ENCODE measurements around the gene CCDC110. TPM values are rescaled to one million over a fixed set of nuclear protein-coding genes. Genes with fewer than 3 reads are reported as not detected.

CCDC110 gene
- total RNA-seq, 1 donor from 2014 or later, result 0.67 TPM

DNA sequence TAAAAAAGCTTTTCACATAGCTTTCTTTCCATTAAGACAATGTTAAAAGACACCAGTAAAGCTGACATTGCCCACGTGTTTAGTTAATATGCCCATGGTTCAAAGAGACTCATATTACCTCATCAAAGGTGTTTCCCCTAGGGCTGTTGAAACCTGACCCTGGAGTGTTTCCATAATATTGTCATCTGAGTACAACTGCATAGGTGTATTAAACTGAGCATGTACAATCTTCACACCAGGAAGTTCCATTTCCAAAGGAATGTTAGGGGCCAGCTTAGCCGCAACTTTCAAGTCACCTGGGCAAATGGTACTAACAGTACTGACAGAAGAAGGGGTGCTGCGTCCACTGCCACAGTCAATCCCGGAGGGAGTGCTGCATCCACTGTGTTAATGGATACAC lies 36.6 kb upstream of the CCDC110 start:
- no peak overlapping the region for H3K4me3 Mint-ChIP-seq (ENCODE audit: unreplicated experiment)

DNA sequence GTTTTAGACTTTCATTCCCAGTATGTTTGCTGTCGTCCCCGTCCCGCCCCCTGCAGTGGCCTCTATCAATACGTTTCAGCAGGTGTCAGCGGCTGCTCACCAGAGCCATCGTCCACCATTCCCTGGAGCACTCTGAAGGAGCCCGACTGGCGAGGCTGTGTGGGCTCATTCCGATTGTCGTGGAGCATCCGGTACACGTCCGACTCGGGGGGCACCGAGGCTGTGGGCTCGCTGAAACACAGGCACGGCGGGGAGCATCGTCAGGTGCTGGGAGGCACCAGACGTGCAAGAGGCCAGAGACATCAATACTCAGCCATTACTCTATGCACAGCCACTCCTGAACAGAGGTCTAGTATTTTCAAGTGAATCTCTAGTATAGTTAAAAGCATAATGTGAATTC lies 34.9 kb upstream of the CCDC110 start:
- no peak overlapping the region for H3K27ac Mint-ChIP-seq (ENCODE audit: unreplicated experiment)
- H3K9me3 Mint-ChIP-seq (ENCODE audit: unreplicated experiment), result no peaks in the 10 kb centered on the region
- no peaks in the 10 kb centered on the region for H3K27me3 Mint-ChIP-seq (ENCODE audit: unreplicated experiment)
- TF ChIP-seq, protein P1, sequence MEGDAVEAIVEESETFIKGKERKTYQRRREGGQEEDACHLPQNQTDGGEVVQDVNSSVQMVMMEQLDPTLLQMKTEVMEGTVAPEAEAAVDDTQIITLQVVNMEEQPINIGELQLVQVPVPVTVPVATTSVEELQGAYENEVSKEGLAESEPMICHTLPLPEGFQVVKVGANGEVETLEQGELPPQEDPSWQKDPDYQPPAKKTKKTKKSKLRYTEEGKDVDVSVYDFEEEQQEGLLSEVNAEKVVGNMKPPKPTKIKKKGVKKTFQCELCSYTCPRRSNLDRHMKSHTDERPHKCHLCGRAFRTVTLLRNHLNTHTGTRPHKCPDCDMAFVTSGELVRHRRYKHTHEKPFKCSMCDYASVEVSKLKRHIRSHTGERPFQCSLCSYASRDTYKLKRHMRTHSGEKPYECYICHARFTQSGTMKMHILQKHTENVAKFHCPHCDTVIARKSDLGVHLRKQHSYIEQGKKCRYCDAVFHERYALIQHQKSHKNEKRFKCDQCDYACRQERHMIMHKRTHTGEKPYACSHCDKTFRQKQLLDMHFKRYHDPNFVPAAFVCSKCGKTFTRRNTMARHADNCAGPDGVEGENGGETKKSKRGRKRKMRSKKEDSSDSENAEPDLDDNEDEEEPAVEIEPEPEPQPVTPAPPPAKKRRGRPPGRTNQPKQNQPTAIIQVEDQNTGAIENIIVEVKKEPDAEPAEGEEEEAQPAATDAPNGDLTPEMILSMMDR (IDR thresholded peaks at IDR 0.05; ENCODE audit: unreplicated experiment), result no peak
- no peaks in the 10 kb centered on the region for H3K36me3 Mint-ChIP-seq (ENCODE audit: low read depth, unreplicated experiment)
- no peak for DNase-seq (ENCODE audit: low spot score)
- H3K4me3 Mint-ChIP-seq (ENCODE audit: unreplicated experiment), result no peak overlapping the region
- peaks cover under 1% of the 10 kb centered on the region for H3K4me1 Mint-ChIP-seq (ENCODE audit: unreplicated experiment)

More for the DNA sequence above, 36.6 kb upstream of the CCDC110 start:
- Mint-ChIP-seq H3K27me3 (ENCODE audit: unreplicated experiment) (peaks cover 2% of the 10 kb centered on the region), H3K36me3 (ENCODE audit: low read depth, unreplicated experiment) (no peaks in the 10 kb centered on the region), H3K9me3 (ENCODE audit: unreplicated experiment) (no peaks in the 10 kb centered on the region), H3K4me1 (ENCODE audit: unreplicated experiment) (peaks cover 10% of the 10 kb centered on the region), H3K27ac (ENCODE audit: unreplicated experiment) (no peak overlapping the region)
- DNase-seq (ENCODE audit: low spot score), result no peak
- TF ChIP-seq, protein P1 (IDR thresholded peaks at IDR 0.05; ENCODE audit: unreplicated experiment), result no peak

DNA sequence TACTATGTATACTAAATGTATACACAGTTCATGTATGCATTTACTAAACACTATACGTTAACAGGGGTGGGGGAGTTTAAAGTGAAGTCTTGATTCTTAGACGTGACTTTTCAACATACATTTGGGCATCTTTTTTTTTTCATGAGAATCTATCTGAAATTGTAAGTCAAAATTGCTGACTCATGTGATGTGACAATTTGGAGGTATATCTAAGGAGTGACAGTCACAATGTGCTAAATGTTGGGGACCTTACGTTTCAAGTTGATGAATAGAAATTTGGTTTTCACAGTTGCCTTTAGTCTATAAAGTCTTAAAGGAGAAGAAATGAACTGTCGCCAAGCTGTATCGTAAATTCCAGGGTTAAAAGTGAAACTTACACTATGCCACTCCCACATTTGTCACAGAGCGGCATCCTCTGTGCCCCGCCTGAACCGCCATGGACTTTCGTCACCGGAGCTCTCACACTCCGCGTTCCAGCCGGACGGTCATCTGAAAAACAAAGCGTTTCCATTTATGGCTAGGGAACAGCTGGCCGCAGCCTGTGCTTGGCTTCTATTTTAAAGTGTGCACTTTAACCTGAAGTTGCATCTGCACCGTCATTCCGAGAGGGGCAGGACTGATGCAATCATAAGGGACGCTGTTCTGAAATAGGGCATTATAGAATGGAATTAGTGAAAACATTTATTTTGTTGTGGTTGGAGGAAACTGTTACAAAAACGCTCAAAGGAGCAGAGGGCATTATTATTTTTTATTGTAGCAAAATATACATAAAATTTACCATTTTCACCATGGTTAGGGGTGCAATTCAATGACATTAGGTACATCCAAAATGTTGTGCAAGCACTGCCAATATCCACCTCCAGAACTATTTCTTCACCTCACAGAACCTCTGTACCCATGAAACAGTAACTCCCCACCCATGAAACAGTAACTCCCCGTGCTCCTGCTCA lies 32.8 kb upstream of the CCDC110 start:
- TF ChIP-seq, protein P1 (IDR thresholded peaks at IDR 0.05; ENCODE audit: unreplicated experiment), result no peak
- Mint-ChIP-seq H3K9me3 (ENCODE audit: unreplicated experiment) (no peaks in the 10 kb centered on the region), H3K4me3 (ENCODE audit: unreplicated experiment) (no peak overlapping the region), H3K4me1 (ENCODE audit: unreplicated experiment) (no peaks in the 10 kb centered on the region), H3K27me3 (ENCODE audit: unreplicated experiment) (no peaks in the 10 kb centered on the region), H3K36me3 (ENCODE audit: low read depth, unreplicated experiment) (peaks cover 9% of the 10 kb centered on the region), H3K27ac (ENCODE audit: unreplicated experiment) (no peak overlapping the region)
- DNase-seq (ENCODE audit: low spot score), result no peak

DNA sequence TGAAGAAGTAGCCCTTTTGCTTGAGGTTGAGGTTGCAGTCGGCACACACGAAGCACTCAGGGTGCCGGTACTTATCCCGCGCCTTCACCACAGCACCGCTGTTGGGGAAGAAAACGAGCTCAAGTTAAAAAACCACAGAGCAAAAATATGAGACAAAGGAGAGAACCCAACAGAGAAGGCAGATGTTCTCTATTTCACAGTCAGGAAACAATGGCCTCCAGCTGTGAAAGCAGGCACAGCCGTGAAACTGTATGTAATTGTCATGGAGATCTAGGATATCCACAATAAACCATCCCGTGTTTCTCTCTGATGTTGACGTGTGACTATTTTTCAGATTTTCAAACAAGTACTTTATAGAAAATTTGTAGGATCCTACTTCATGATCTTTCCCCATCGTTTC lies 30.9 kb upstream of the CCDC110 start:
- Mint-ChIP-seq H3K9me3 (ENCODE audit: unreplicated experiment) (no peaks in the 10 kb centered on the region), H3K27me3 (ENCODE audit: unreplicated experiment) (no peaks in the 10 kb centered on the region), H3K4me3 (ENCODE audit: unreplicated experiment) (no peak overlapping the region), H3K27ac (ENCODE audit: unreplicated experiment) (no peak overlapping the region), H3K36me3 (ENCODE audit: low read depth, unreplicated experiment) (peaks cover 9% of the 10 kb centered on the region), H3K4me1 (ENCODE audit: unreplicated experiment) (no peaks in the 10 kb centered on the region)
- no peak for DNase-seq (ENCODE audit: low spot score)
- TF ChIP-seq, protein P1 (IDR thresholded peaks at IDR 0.05; ENCODE audit: unreplicated experiment), result no peak

- no peak for DNase-seq (ENCODE audit: low spot score)
- TF ChIP-seq, protein P1 (IDR thresholded peaks at IDR 0.05; ENCODE audit: unreplicated experiment), result no peak
- H3K9me3 Mint-ChIP-seq (ENCODE audit: unreplicated experiment), result no peaks in the 10 kb centered on the region
- no peaks in the 10 kb centered on the region for H3K27me3 Mint-ChIP-seq (ENCODE audit: unreplicated experiment)
- H3K4me1 Mint-ChIP-seq (ENCODE audit: unreplicated experiment), result no peaks in the 10 kb centered on the region
- H3K27ac Mint-ChIP-seq (ENCODE audit: unreplicated experiment), result no peak overlapping the region
- H3K4me3 Mint-ChIP-seq (ENCODE audit: unreplicated experiment), result no peak overlapping the region
- peaks cover 9% of the 10 kb centered on the region for H3K36me3 Mint-ChIP-seq (ENCODE audit: low read depth, unreplicated experiment)
Observed at GRCh38 chr4:185500576-185500975, 29.0 kb upstream of the CCDC110 start.

Measured in endothelial cell (in vitro differentiated cells).